GM21717 (cell line): ENCODE results near the gene PSMB10.

Experiments
- ATAC-seq: cut with Tn5 transposase; IDR thresholded peaks from one replicate; pipeline ENCODE4 v1.9.1; 2021; ENCODE audit warnings: mild to moderate bottlenecking, moderate library complexity; ENCODE audit not compliant: unreplicated experiment

The PSMB10 gene

GRCh38 chr16:67901734-67902133, 34.9 kb downstream of the PSMB10 start:
- no peak for ATAC-seq

- ATAC-seq, result no peak
These were observed 39.4 kb downstream of the PSMB10 start for GRCh38 chr16:67897231-67897630.

GRCh38 chr16:67893743-67894399, 42.8 kb downstream of the PSMB10 start:
- peak; percentile 30 for ATAC-seq

- peak; percentile 88 for ATAC-seq
These were observed 43.5 kb downstream of the PSMB10 start, which contains the start of gene PSKH1 for GRCh38 chr16:67892899-67893742. PSKH1 (plus strand) TSS chr16:67893254; CDS start chr16:67908750, 15,496 bp downstream.

GRCh38 chr16:67892375-67892774, 44.3 kb downstream of the PSMB10 start:
- ATAC-seq, result no peak

- ATAC-seq, result no peak
These were observed 48.3 kb downstream of the PSMB10 start for GRCh38 chr16:67888331-67888730.

- ATAC-seq, result no peak
These were observed 50.3 kb downstream of the PSMB10 start for GRCh38 chr16:67886387-67886786.

- no peak for ATAC-seq
These were observed 50.7 kb downstream of the PSMB10 start for GRCh38 chr16:67885976-67886375.

- no peak for ATAC-seq
These were observed 51.1 kb downstream of the PSMB10 start for GRCh38 chr16:67885545-67885944.

GRCh38 chr16:67884684-67885083, 52.0 kb downstream of the PSMB10 start, which contains the start of gene NRN1L:
NRN1L (plus strand) TSS chr16:67884885; CDS start chr16:67884904, 19 bp downstream.
- ATAC-seq, result no peak
